IMR-90 (cell line): Measurements from ENCODE around the gene RAD23B.

Source experiments
- BHLHE40 ChIP-seq: fragments of 150-350 bp; IDR thresholded peaks from 2 replicates; pipeline ENCODE4 v1.6.1; 2016; ENCODE audit warnings: mild to moderate bottlenecking, low read depth, low read length
- MAFK ChIP-seq: IDR thresholded peaks from 2 replicates; pipeline ENCODE4 v1.6.1; 2012; ENCODE audit warnings: low read depth, low read length, improper control_type of control experiment
- MAZ ChIP-seq: IDR thresholded peaks from 2 replicates; pipeline ENCODE4 v1.6.1; 2012; ENCODE audit warnings: low read depth, mild to moderate bottlenecking, low read length, improper control_type of control experiment, moderate library complexity, borderline replicate concordance
- MXI1 ChIP-seq: IDR thresholded peaks from 2 replicates; pipeline ENCODE4 v1.6.1; 2012; ENCODE audit warnings: low read depth, mild to moderate bottlenecking, low read length, moderate library complexity, borderline replicate concordance
- NFE2L2 ChIP-seq: fragments of 150-350 bp; IDR thresholded peaks from 2 replicates; pipeline ENCODE4 v1.6.1; 2016; ENCODE audit warnings: low read depth, mild to moderate bottlenecking, low read length
- POLR2A ChIP-seq: IDR thresholded peaks from 2 replicates; pipeline ENCODE4 v1.6.1; 2012; ENCODE audit warnings: mild to moderate bottlenecking, low read depth, low read length
- RAD21 ChIP-seq: IDR thresholded peaks from 2 replicates; pipeline ENCODE4 v1.6.1; 2012; ENCODE audit warnings: low read length, improper control_type of control experiment
- RCOR1 ChIP-seq: IDR thresholded peaks from 2 replicates; pipeline ENCODE4 v1.6.1; 2012; ENCODE audit warnings: mild to moderate bottlenecking, low read length, improper control_type of control experiment; ENCODE audit not compliant: insufficient replicate concordance
- SMC3 ChIP-seq: fragments of 150-350 bp; IDR thresholded peaks from 2 replicates; pipeline ENCODE4 v1.6.1; 2016; ENCODE audit warnings: low read depth, mild to moderate bottlenecking, antibody characterized with exemption, low read length, moderate library complexity
- TF ChIP-seq, protein P1 (sequence below): conservative IDR thresholded peaks from 2 replicates; pipeline ENCODE4 v1.5.1; 2012; ENCODE audit warnings: mild to moderate bottlenecking, low read depth, low read length, improper control_type of control experiment
- TF ChIP-seq, protein P2 (sequence below): fragments of 150-350 bp; IDR thresholded peaks from 2 replicates; pipeline ENCODE4 v1.6.1; 2016; ENCODE audit warnings: low read depth, mild to moderate bottlenecking, low read length, moderate library complexity, borderline replicate concordance

DNA sequence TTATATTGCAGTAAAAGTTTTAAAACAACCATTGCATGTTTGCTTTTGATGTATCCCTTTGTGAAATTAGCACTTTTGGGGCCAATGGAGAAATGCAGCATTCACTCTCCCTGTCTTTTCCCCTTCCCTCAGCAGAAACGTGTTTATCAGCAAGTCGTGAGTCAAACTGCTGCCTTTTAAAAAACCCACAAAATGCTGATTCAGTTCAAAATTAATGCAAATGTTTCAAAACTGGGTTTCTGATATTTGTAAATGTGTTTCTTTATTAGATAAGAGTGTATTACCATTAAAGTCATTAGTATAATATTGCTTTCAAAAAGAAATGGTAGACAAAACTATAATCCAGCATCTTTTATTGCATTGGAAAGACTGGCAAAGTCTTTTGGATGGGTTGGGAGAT is 47.3 kb downstream of the RAD23B start:
- TF ChIP-seq, protein P1, sequence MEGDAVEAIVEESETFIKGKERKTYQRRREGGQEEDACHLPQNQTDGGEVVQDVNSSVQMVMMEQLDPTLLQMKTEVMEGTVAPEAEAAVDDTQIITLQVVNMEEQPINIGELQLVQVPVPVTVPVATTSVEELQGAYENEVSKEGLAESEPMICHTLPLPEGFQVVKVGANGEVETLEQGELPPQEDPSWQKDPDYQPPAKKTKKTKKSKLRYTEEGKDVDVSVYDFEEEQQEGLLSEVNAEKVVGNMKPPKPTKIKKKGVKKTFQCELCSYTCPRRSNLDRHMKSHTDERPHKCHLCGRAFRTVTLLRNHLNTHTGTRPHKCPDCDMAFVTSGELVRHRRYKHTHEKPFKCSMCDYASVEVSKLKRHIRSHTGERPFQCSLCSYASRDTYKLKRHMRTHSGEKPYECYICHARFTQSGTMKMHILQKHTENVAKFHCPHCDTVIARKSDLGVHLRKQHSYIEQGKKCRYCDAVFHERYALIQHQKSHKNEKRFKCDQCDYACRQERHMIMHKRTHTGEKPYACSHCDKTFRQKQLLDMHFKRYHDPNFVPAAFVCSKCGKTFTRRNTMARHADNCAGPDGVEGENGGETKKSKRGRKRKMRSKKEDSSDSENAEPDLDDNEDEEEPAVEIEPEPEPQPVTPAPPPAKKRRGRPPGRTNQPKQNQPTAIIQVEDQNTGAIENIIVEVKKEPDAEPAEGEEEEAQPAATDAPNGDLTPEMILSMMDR, result no peak
- TF ChIP-seq RCOR1 (no peak), BHLHE40 (no peak), MAFK (peak; percentile 82), POLR2A (no peak), MXI1 (no peak), RAD21 (no peak), SMC3 (no peak), MAZ (no peak), NFE2L2 (no peak)
- TF ChIP-seq, protein P2, sequence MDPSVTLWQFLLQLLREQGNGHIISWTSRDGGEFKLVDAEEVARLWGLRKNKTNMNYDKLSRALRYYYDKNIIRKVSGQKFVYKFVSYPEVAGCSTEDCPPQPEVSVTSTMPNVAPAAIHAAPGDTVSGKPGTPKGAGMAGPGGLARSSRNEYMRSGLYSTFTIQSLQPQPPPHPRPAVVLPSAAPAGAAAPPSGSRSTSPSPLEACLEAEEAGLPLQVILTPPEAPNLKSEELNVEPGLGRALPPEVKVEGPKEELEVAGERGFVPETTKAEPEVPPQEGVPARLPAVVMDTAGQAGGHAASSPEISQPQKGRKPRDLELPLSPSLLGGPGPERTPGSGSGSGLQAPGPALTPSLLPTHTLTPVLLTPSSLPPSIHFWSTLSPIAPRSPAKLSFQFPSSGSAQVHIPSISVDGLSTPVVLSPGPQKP, result no peak
